NCI-H2171 (cell line): ENCODE results near the gene NXPE2.

ENCODE experiments used
- DNase-seq: peaks from one replicate; lab custom pipeline; 2025; lab: John Stamatoyannopoulos, UW

The NXPE2 gene

GRCh38 chr11:114745150-114745671 is 66.9 kb downstream of the NXPE2 start:
- DNase-seq = no peak

GRCh38 chr11:114746013-114746412 is 67.7 kb downstream of the NXPE2 start:
- no peak for DNase-seq
